ENCODE results near the gene ASB18. TPM values are rescaled to one million over a fixed set of nuclear protein-coding genes. Genes with fewer than 3 reads are reported as not detected.

Gene ASB18
- total RNA-seq, 1 experiment from 2014 or later: not detected

DNA sequence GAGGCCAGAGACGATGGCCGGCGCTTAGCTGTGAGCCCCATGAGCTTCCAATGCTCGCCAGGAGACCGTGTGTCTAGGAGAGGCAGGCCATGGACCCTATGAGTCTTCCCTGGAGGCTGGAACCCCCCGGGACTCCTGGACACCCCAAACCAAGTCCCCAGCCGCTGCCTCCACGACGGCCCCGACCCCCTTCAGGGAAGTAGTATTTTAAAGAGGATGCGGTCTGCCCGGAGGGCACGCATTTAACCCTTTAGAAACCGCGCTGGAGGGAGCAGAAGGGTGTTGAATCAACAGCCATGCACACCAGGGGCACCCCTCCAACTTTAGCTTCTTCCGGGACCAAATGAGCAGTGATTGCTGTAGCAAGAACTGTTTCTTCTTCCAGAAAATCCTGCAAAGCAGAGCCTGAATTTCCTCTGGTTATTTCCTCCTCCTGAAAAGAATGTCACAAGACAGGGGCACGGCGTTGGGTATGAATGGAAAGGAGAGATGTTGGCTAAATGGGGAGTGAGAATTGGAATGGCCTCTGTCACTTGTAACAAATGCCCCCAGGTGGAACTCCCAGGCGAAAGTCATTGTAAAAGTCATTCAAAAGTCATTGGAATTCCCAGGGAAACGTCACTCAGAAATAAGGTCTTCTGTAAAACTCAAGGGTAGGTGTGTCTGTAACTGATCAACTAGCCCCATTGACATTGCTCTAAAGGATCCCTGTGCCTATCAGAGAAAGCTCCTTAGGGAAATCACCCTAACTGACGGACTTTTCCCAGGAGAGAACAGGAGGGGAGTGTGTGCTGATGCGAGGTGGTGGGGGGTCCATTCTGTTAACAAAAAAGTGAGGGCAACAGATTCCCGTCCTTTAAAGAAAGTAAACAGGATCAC lies 90.2 kb downstream of the ASB18 start:
- POLR2A ChIA-PET: no interaction called here
- Histone ChIP-seq H3K4me1 (ENCODE audit: control insufficient read depth, insufficient read depth, low read length) (peaks cover 14% of the 10 kb centered on the region), H3K27me3 (ENCODE audit: control insufficient read depth, insufficient read depth, low read length) (no peaks in the 10 kb centered on the region), H3K27ac (ENCODE audit: low read length) (no peak overlapping the region), H3K4me3 (ENCODE audit: low read depth in 2 of 2, low read length in 2 of 2) (no peak overlapping the region), H3K9me3 (ENCODE audit: control insufficient read depth, insufficient read depth, low read depth, low read length) (no peaks in the 10 kb centered on the region), H3K36me3 (ENCODE audit: control insufficient read depth, insufficient read depth, low read length) (no peaks in the 10 kb centered on the region)
- no TSS peak for BruUV-seq (replicated peaks)
- ATAC-seq (no peak), DNase-seq (ENCODE audit: low read depth, low spot score) (no peak)
- in situ Hi-C loops (cut with HindIII; ENCODE audit: low pct_unique_long_range_greater_than_20kb, low sequenced_read_pairs) (no loop called here), intact Hi-C loops (cut with micrococcal nuclease; ENCODE audit: unreplicated experiment) (loop anchor here (10.0 kb wide), 1 partner anchor 239 kb away; no protein-coding TSS in a partner anchor)
- CTCF ChIA-PET: no interaction called here
- no peak for TF ChIP-seq POLR2AphosphoS5 (IDR thresholded peaks at IDR 0.05; ENCODE audit: low read depth, low read length)
- TF ChIP-seq, protein P1, sequence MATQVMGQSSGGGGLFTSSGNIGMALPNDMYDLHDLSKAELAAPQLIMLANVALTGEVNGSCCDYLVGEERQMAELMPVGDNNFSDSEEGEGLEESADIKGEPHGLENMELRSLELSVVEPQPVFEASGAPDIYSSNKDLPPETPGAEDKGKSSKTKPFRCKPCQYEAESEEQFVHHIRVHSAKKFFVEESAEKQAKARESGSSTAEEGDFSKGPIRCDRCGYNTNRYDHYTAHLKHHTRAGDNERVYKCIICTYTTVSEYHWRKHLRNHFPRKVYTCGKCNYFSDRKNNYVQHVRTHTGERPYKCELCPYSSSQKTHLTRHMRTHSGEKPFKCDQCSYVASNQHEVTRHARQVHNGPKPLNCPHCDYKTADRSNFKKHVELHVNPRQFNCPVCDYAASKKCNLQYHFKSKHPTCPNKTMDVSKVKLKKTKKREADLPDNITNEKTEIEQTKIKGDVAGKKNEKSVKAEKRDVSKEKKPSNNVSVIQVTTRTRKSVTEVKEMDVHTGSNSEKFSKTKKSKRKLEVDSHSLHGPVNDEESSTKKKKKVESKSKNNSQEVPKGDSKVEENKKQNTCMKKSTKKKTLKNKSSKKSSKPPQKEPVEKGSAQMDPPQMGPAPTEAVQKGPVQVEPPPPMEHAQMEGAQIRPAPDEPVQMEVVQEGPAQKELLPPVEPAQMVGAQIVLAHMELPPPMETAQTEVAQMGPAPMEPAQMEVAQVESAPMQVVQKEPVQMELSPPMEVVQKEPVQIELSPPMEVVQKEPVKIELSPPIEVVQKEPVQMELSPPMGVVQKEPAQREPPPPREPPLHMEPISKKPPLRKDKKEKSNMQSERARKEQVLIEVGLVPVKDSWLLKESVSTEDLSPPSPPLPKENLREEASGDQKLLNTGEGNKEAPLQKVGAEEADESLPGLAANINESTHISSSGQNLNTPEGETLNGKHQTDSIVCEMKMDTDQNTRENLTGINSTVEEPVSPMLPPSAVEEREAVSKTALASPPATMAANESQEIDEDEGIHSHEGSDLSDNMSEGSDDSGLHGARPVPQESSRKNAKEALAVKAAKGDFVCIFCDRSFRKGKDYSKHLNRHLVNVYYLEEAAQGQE (IDR thresholded peaks at IDR 0.05; ENCODE audit: insufficient read depth in 1 of 2, low read depth in 2 of 2, low read length in 1 of 2): no peak
- TF ChIP-seq, protein P2, sequence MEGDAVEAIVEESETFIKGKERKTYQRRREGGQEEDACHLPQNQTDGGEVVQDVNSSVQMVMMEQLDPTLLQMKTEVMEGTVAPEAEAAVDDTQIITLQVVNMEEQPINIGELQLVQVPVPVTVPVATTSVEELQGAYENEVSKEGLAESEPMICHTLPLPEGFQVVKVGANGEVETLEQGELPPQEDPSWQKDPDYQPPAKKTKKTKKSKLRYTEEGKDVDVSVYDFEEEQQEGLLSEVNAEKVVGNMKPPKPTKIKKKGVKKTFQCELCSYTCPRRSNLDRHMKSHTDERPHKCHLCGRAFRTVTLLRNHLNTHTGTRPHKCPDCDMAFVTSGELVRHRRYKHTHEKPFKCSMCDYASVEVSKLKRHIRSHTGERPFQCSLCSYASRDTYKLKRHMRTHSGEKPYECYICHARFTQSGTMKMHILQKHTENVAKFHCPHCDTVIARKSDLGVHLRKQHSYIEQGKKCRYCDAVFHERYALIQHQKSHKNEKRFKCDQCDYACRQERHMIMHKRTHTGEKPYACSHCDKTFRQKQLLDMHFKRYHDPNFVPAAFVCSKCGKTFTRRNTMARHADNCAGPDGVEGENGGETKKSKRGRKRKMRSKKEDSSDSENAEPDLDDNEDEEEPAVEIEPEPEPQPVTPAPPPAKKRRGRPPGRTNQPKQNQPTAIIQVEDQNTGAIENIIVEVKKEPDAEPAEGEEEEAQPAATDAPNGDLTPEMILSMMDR (IDR thresholded peaks at IDR 0.05): no peak
- TF ChIP-seq SIN3A (IDR thresholded peaks at IDR 0.05; ENCODE audit: borderline replicate concordance, insufficient read depth, low read depth, low read length): no peak
- TF ChIP-seq TCF7L2 (IDR thresholded peaks at IDR 0.05; ENCODE audit: low read depth, low read length): no peak

DNA sequence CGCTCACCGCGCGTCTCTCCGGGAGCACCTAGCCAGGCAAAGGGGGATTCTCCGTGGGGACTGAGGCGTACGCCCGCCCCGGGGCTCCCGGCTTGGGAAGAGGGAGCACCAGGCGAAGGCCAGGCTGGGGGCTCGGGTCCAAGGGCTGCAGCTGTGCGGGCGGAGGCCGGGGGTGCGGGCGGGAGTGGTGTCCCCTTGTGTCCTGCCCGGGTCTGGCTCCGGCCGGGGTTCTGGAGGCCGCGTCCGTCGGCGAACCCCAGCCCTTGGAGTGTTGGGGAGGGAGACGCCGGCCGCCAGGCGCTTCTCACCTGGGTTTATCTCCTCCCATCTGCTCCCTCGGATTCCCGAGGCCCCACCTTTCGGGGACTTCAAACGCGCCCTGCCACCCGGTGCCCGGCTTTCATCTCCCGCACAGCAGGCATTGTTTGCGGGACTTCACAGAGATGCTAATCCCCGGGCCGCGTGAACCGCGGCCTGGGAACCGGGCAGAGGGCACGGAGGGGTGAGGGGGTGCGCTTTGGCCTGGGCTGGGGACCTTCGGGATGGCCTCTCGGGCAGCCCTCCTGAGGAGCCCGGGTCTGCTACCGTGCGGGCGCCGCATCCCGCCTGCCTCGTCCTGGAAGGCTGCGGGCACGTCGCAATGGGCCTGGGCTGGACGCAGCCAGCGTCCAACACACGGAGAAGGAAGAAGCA lies 91.0 kb downstream of the ASB18 start:
- no peak for DNase-seq (ENCODE audit: low read depth, low spot score)
- TF ChIP-seq TCF7L2 (IDR thresholded peaks at IDR 0.05; ENCODE audit: low read depth, low read length) (no peak), SIN3A (IDR thresholded peaks at IDR 0.05; ENCODE audit: borderline replicate concordance, insufficient read depth, low read depth, low read length) (no peak), POLR2AphosphoS5 (IDR thresholded peaks at IDR 0.05; ENCODE audit: low read depth, low read length) (no peak)
- TF ChIP-seq, protein P1 (IDR thresholded peaks at IDR 0.05; ENCODE audit: insufficient read depth in 1 of 2, low read depth in 2 of 2, low read length in 1 of 2): no peak
- TF ChIP-seq, protein P2 (IDR thresholded peaks at IDR 0.05): no peak
- intact Hi-C loops (cut with micrococcal nuclease; ENCODE audit: unreplicated experiment): loop anchor here (10.0 kb wide), 1 partner anchor 238 kb away; no protein-coding TSS in a partner anchor
- Histone ChIP-seq H3K4me3 (ENCODE audit: low read depth in 2 of 2, low read length in 2 of 2) (no peak overlapping the region), H3K27me3 (ENCODE audit: control insufficient read depth, insufficient read depth, low read length) (no peaks in the 10 kb centered on the region), H3K9me3 (ENCODE audit: control insufficient read depth, insufficient read depth, low read depth, low read length) (no peaks in the 10 kb centered on the region), H3K36me3 (ENCODE audit: control insufficient read depth, insufficient read depth, low read length) (no peaks in the 10 kb centered on the region), H3K27ac (ENCODE audit: low read length) (no peak overlapping the region), H3K4me1 (ENCODE audit: control insufficient read depth, insufficient read depth, low read length) (peaks cover 18% of the 10 kb centered on the region)
- in situ Hi-C loops (cut with HindIII; ENCODE audit: low pct_unique_long_range_greater_than_20kb, low sequenced_read_pairs): no loop called here
- ATAC-seq: no peak
- POLR2A ChIA-PET: no interaction called here
- CTCF ChIA-PET: no interaction called here
- no TSS peak for BruUV-seq (replicated peaks)

Measured in Panc1 (cell line).